Nephron (organoid): ENCODE results near the gene FTSJ1.
A peak's percentile ranks its signal among the peaks of the same experiment; 100 is the strongest.
"Not testable (repeated sequence)": the region's sequence is repeated elsewhere in the genome, so short reads cannot be mapped to it uniquely, and the experiment has no call there.

Experiments
- H3K27ac Mint-ChIP-seq, 3 experiments: 2 replicates each; pipeline ENCODE4 v1.8.0; 2020; ENCODE audit warnings: mixed read lengths in 3 of 3, mild to moderate bottlenecking in 2 of 3, moderate library complexity in 1 of 3
- H3K27me3 Mint-ChIP-seq: 2 replicates; pipeline ENCODE4 v1.8.0; 2021; ENCODE audit warnings: low read depth, mild to moderate bottlenecking, moderate library complexity, mixed read lengths
- H3K36me3 Mint-ChIP-seq: 2 replicates; pipeline ENCODE4 v1.8.0; 2020; ENCODE audit warnings: low read depth, mixed read lengths
- H3K4me1 Mint-ChIP-seq: 2 replicates; pipeline ENCODE4 v1.8.0; 2020; ENCODE audit warnings: mixed read lengths
- H3K4me3 Mint-ChIP-seq, 3 experiments: 2 replicates each; pipeline ENCODE4 v1.8.0; 2020; ENCODE audit warnings: mild to moderate bottlenecking in 3 of 3, mixed read lengths in 3 of 3, moderate library complexity in 2 of 3
- H3K9me3 Mint-ChIP-seq: 2 replicates; pipeline ENCODE4 v1.8.0; 2020; ENCODE audit warnings: mixed read lengths
- CTCF ChIP-seq, 3 experiments: fragments of 200-600 bp; sonication (generic); IDR thresholded peaks; one replicate each; pipeline ENCODE4 v1.5.0; 2021; ENCODE audit warnings: antibody characterized with exemption in 3 of 3; ENCODE audit not compliant: unreplicated experiment in 3 of 3

FTSJ1 gene

GRCh38 chrX:48475774-48476577, at the start of gene FTSJ1:
Gene FTSJ1, plus strand, starts transcription at chrX:48476199. Its CDS starts 1,849 bp downstream, at chrX:48478048.
- Mint-ChIP-seq H3K9me3 (peaks cover 9% of the 10 kb centered on the region), H3K27ac (peak within 1 kb of the TSS; percentile 51 to 81 (median 78)), H3K27me3 (peaks cover 3% of the 10 kb centered on the region), H3K4me3 (peak within 1 kb of the TSS; percentile 86 to 91 (median 87)), H3K36me3 (peaks cover 8% of the 10 kb centered on the region), H3K4me1 (peaks cover 17% of the 10 kb centered on the region)
- TF ChIP-seq CTCF (IDR thresholded peaks at IDR 0.05; ENCODE audit: unreplicated experiment in 3 of 3), result no peak

GRCh38 chrX:48427027-48427716, 48.8 kb upstream of the FTSJ1 start:
- H3K4me3 Mint-ChIP-seq, H3K9me3 Mint-ChIP-seq, H3K4me1 Mint-ChIP-seq, H3K27me3 Mint-ChIP-seq, H3K36me3 Mint-ChIP-seq, H3K27ac Mint-ChIP-seq: not testable (repeated sequence)

GRCh38 chrX:48429606-48430005, 46.4 kb upstream of the FTSJ1 start:
- H3K4me1 Mint-ChIP-seq, H3K4me3 Mint-ChIP-seq, H3K27me3 Mint-ChIP-seq, H3K36me3 Mint-ChIP-seq, H3K27ac Mint-ChIP-seq: not testable (repeated sequence)
- peaks cover 15% of the 10 kb centered on the region for H3K9me3 Mint-ChIP-seq

GRCh38 chrX:48430166-48430565, 45.8 kb upstream of the FTSJ1 start:
- H3K4me3 Mint-ChIP-seq, H3K4me1 Mint-ChIP-seq, H3K36me3 Mint-ChIP-seq, H3K27ac Mint-ChIP-seq, H3K27me3 Mint-ChIP-seq: not testable (repeated sequence)
- peaks cover 21% of the 10 kb centered on the region for H3K9me3 Mint-ChIP-seq

GRCh38 chrX:48433713-48434112, 42.3 kb upstream of the FTSJ1 start:
- H3K9me3 Mint-ChIP-seq, result peaks cover 27% of the 10 kb centered on the region
- H3K4me1 Mint-ChIP-seq, H3K4me3 Mint-ChIP-seq: not testable (repeated sequence)

GRCh38 chrX:48447201-48447600, 28.8 kb upstream of the FTSJ1 start:
- not testable (repeated sequence) for H3K27ac Mint-ChIP-seq, H3K4me1 Mint-ChIP-seq, H3K27me3 Mint-ChIP-seq, H3K9me3 Mint-ChIP-seq, H3K4me3 Mint-ChIP-seq, H3K36me3 Mint-ChIP-seq

More at GRCh38 chrX:48433713-48434112, 42.3 kb upstream of the FTSJ1 start:
- not testable (repeated sequence) for H3K27me3 Mint-ChIP-seq, H3K36me3 Mint-ChIP-seq, H3K27ac Mint-ChIP-seq

GRCh38 chrX:48450076-48450475, 25.9 kb upstream of the FTSJ1 start:
- H3K27me3 Mint-ChIP-seq, result no peaks in the 10 kb centered on the region
- no peak for TF ChIP-seq CTCF (IDR thresholded peaks at IDR 0.05; ENCODE audit: unreplicated experiment in 3 of 3)
- H3K36me3 Mint-ChIP-seq, result no peaks in the 10 kb centered on the region
- H3K4me1 Mint-ChIP-seq, result no peaks in the 10 kb centered on the region
- no peak overlapping the region for H3K27ac Mint-ChIP-seq
- no peak overlapping the region for H3K4me3 Mint-ChIP-seq
- peaks cover 11% of the 10 kb centered on the region for H3K9me3 Mint-ChIP-seq

GRCh38 chrX:48451708-48452107, 24.3 kb upstream of the FTSJ1 start:
- Mint-ChIP-seq H3K27me3 (no peaks in the 10 kb centered on the region), H3K4me1 (no peaks in the 10 kb centered on the region), H3K4me3 (no peak overlapping the region), H3K27ac (no peak overlapping the region), H3K36me3 (no peaks in the 10 kb centered on the region), H3K9me3 (peaks cover 13% of the 10 kb centered on the region)
- no peak for TF ChIP-seq CTCF (IDR thresholded peaks at IDR 0.05; ENCODE audit: unreplicated experiment in 3 of 3)
